ENCODE measurements around the gene PAOX.

Gene PAOX

DNA sequence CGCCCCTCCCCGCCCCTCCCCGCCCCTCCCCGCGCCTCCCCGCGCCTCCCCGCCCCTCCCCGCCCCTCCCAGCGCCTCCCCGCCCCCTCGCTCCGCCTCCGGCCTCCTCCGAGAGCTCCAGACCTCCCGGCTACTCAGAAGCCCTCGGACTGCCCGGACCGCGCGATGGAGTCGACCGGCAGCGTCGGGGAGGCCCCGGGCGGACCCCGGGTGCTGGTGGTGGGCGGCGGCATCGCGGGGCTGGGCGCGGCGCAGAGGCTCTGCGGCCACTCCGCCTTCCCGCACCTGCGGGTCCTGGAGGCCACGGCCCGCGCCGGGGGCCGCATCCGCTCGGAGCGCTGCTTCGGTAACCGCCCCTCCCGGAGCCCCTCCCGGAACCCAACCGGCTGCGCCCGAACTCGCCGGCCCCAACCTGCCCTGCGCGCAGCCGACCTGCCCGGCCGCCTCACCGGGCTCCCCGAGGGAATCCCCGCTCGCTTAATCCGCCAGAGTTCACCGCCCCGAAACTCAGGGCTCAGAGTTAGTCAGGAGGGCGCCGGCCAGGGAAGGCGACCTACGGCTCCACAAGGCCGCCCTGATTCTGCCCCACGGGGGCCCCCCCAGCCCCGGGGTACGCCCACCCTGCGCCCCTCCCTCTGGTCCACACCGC is at the start of gene PAOX:
TSS of gene PAOX (plus strand) at position 111 of the 649 bp plus-strand sequence. CDS start at position 166, 55 bp downstream.
- DNase-seq (ENCODE audit: low read depth in 2 of 2) = peak in 1 of 2 donors; percentile 46

GRCh38 chr10:133329491-133330202 is 49.4 kb upstream of the PAOX start:
- DNase-seq (ENCODE audit: low read depth in 2 of 2) = peak; percentile 72 to 73

GRCh38 chr10:133332936-133333699 is 45.9 kb upstream of the PAOX start:
- no peak for DNase-seq (ENCODE audit: low read depth in 2 of 2)

GRCh38 chr10:133334503-133335245 is 44.4 kb upstream of the PAOX start:
- DNase-seq (ENCODE audit: low read depth in 2 of 2) = no peak

DNA sequence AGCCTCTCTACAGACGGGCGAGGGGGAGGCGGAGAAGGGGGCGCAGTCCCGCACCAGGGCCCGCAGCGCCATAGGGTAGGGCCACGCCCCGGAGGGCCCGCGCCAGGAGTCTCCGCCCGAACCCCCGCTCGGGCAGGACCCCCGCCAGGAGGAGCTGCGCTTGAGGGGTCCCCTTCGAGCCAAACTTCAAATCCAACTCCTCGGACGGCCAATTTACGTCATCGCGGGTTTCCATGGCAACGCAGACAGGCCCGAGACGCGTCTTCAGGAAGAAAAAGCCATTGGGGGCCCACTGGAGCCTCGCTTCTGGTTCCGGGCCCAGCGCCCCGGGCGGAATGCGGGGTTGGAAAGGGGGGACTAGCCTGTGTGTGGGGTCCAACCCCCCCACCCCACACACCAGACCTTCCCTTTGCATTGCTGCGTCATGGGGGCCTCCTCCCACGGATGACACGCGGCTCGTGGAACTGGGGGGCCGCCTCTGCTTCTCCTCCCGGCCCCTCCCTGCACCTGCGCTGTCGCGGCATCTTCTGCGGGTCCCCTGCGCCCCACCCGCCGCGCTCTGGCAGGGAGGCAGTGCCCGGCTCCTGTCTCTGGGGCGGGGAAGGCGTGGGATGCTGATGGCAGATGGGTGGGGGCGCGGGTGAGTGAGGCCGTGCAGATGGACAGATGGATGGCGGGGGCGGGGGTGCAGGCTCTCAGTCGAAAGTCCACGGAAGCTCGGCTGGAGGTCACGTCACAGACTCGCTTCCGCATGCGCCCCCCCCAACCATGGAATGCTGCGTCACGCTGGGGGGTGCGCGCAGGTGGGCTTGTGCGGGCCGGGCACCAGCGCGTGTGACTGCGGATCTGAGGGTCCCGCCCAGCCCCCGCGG is 43.6 kb upstream of the PAOX start:
- DNase-seq (ENCODE audit: low read depth in 2 of 2) = peak; percentile 52 to 57

- DNase-seq (ENCODE audit: low read depth in 2 of 2) = no peak
Measured at GRCh38 chr10:133336118-133336576, 42.9 kb upstream of the PAOX start.

- peak in 1 of 2 donors; percentile 39 for DNase-seq (ENCODE audit: low read depth in 2 of 2)
Measured at GRCh38 chr10:133336577-133337369, 42.3 kb upstream of the PAOX start, which contains the start of gene CALY. Gene CALY, minus strand, starts transcription at chr10:133336896. Its CDS starts 7,907 bp downstream, at chr10:133328989.

- DNase-seq (ENCODE audit: low read depth in 2 of 2) = no peak
Measured at GRCh38 chr10:133337370-133337725, 41.7 kb upstream of the PAOX start.

DNA sequence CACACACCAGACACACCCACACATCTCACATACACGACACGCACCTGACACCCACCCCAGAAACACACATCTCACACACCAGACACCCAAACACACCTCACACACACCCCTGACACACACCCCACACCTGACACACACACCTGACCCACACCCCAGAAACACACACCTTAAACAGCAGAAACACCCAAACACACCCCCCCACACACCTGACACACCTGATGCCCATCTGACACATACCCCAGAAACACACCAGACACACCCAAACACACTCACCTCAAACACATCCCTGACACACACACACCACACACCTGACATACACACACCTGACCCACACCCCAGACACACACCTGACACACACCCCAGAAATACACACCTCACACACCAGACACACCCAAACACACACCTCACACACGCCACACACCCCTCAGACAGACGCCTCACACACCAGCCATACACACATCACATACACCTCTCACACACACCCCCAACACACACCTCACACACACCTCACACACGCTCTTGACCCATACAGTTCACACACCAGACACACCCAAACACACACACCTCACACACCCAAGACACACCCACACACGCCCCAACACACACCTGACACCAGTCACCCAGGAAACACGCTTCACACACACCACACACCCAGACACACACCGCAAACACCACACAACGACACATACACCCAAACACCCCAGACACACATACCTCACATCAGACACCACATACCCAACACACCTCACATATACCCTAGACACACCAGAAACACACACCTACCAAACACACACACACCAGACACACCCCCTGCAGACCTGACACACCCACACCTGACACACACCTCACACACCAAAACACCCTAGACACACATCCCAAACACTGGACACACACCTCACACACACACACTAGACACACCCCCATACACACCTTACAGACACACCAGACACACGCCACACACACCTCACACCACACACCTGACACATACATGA is 40.7 kb upstream of the PAOX start:
- DNase-seq (ENCODE audit: low read depth in 2 of 2) = no peak

DNA sequence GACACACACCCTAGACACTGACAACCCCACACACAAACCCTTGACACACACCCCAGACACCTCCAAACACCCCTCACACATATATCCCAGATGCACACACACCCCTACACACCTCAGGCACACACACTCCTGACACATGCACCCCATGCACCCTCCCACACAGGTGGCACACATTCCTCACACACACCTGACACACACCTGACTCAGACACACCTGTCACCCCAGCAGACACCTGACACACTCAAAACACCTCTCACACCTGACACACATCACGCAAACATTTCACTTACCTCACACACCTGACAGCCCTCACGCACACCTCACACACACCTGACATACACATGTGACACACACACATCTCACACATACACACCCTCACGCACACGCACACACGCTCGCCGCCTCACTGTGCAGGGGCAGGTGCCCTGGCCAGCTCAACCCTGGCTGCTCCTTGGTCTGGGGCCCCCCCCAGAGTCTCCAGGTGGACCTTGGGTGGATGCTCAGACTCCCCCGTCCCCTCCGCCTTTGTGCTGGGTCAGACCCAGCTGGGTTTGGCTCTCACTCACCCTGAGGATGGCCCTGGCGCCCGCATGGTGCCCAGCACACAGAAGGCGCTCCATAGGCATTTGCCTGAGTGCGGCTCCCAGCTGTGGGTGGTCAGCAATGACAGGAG is 39.2 kb upstream of the PAOX start:
- DNase-seq (ENCODE audit: low read depth in 2 of 2) = no peak

DNA sequence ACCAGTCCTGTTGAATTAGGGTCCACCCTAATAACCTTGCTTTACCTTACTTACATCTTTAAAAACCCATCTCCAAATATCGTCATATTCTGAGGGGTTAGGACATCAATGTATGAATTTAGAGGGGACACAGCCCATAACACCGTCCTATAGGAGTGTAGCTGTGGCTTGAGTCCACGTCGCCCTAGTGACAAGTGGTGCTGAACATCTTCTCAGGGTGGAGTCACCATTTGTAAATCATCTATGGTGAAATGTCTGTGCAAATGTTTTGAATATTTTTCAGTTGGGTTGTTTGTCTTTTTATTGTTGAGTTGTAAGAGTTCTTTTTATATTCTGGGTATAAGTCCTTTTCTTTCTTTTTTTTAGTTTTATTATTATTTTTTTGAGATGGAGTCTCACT is 37.1 kb upstream of the PAOX start:
- DNase-seq (ENCODE audit: low read depth in 2 of 2) = no peak

GRCh38 chr10:133342942-133343341 is 36.1 kb upstream of the PAOX start:
- no peak for DNase-seq (ENCODE audit: low read depth in 2 of 2)

DNA sequence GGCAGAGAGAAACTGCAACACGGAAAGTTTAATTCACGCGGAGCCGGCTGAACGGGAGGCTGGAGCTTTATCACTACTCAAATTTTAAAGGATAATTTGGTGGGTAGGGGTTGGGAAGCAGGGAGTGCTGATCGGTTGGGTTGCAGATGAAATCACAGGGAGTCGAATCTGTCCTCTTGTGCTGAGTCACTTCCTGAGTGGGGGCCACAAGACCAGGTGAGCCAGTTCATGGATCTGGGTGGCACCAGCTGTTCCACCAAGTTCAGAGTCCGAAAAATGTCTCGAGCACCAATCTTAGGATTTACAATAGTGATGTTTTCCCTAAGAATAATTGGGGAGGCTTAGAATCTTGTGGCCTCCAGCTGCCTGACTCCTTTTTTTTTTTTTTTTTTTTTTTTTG is 35.5 kb upstream of the PAOX start:
- no peak for DNase-seq (ENCODE audit: low read depth in 2 of 2)

DNA sequence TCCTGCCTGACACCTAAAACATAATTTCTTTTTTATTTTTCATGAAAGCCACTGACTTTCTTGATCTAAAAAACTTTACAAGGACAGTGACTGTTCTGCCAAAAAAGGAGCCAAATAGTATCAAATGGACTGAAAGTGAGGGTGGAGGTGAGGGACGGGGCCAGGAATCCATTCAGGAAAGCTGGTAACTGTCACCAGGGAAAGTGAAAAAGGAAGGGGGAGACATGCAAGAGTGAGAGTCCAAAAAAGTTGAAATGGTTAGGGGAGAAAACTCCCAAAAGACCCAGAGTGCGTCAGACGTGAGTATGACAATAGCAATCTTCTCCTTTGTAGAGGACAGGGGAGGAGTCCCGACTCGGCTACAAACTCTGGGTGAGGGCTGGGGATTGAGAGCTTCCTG is 34.8 kb upstream of the PAOX start:
- DNase-seq (ENCODE audit: low read depth in 2 of 2) = no peak

GRCh38 chr10:133346413-133346812 is 32.6 kb upstream of the PAOX start:
- no peak for DNase-seq (ENCODE audit: low read depth in 2 of 2)

GRCh38 chr10:133347710-133348517 is 31.1 kb upstream of the PAOX start:
- no peak for DNase-seq (ENCODE audit: low read depth in 2 of 2)

GRCh38 chr10:133349160-133349568 is 29.9 kb upstream of the PAOX start:
- no peak for DNase-seq (ENCODE audit: low read depth in 2 of 2)

Data from stimulated activated CD8-positive, alpha-beta memory T cell treated with anti-CD3 and anti-CD28 coated beads, Interleukin-15, amount 100 ng/mL, for 48 hours (primary cell).